T-helper 2 cell (primary cell): ENCODE results near the gene TAPT1.
"Not testable (repeated sequence)": the region's sequence is repeated elsewhere in the genome, so short reads cannot be mapped to it uniquely, and the experiment has no call there.

ENCODE experiments used
- DNase-seq, 5 experiments: peaks; one replicate each; pipeline versions ENCODE4 v3.0.0 to v3.0.0-alpha.2; 2012 to 2022

TAPT1 gene

DNA sequence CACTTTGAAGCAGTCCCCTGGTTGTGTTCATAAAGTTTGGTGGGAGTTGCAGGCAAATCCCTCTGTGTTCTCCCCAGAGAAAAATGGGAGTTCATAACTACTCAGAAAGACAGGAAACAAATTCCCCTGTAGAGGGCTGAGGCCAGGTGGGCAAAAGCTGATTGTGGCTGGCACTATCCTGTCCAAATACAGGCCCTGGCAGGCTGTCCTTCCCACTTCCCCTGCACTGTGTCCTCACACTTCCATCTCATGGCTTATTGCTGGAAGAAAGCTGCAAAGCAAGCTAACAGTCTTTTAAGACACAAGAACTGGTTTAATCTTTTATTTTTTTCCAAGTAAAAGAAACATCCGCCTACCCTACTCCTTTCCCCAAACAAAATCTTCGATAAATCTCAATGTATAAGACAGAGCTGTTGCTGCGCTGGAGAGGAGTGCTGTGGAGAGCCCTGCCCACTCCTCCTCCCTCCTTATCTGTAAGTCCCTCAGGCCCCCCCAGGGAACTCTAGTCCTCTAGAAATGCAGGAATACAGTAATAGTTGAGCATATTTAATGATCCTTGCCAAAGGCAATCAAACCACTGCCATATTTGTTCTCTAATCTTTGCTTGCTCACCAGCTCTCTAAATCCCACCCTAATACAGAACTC, 14.0 kb downstream of the TAPT1 start:
- DNase-seq, result no peak

- no peak for DNase-seq
Measured at GRCh38 chr4:16207409-16207808, 18.9 kb downstream of the TAPT1 start.

- peak in 1 of 5 experiments; percentile 23 for DNase-seq
Measured at GRCh38 chr4:16206848-16207247, 19.4 kb downstream of the TAPT1 start.

GRCh38 chr4:16206301-16206700, 20.0 kb downstream of the TAPT1 start:
- DNase-seq, result no peak

- peak in 1 of 5 experiments; percentile 52 for DNase-seq
Measured at GRCh38 chr4:16205298-16206164, 20.7 kb downstream of the TAPT1 start.

- DNase-seq, result no peak
Measured at GRCh38 chr4:16204505-16204904, 21.8 kb downstream of the TAPT1 start.

DNA sequence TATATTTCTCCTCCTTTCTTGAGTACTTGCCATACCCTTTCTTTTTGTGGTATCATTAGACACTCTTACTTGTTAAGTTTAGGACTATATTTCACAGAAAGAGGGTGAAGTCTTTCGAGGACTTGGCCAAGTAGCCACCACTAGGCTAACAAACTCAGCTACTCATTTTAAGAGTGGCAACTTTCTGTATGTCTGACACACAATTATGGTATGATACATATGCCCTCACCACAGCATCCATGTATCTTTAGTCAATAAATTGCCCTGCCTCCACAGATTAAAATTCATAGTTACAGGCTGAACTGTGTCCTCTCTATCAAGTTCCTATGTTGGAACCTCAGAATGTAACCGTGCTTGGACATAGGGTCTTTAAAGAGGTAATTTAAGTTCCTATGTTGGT, 23.2 kb downstream of the TAPT1 start:
- no peak for DNase-seq

- no peak for DNase-seq
Measured at GRCh38 chr4:16202598-16202997, 23.7 kb downstream of the TAPT1 start.

GRCh38 chr4:16199093-16199492, 27.2 kb downstream of the TAPT1 start:
- DNase-seq, result peak in 1 of 5 experiments; percentile 24

- no peak for DNase-seq
Measured at GRCh38 chr4:16197876-16198665, 28.2 kb downstream of the TAPT1 start.

DNA sequence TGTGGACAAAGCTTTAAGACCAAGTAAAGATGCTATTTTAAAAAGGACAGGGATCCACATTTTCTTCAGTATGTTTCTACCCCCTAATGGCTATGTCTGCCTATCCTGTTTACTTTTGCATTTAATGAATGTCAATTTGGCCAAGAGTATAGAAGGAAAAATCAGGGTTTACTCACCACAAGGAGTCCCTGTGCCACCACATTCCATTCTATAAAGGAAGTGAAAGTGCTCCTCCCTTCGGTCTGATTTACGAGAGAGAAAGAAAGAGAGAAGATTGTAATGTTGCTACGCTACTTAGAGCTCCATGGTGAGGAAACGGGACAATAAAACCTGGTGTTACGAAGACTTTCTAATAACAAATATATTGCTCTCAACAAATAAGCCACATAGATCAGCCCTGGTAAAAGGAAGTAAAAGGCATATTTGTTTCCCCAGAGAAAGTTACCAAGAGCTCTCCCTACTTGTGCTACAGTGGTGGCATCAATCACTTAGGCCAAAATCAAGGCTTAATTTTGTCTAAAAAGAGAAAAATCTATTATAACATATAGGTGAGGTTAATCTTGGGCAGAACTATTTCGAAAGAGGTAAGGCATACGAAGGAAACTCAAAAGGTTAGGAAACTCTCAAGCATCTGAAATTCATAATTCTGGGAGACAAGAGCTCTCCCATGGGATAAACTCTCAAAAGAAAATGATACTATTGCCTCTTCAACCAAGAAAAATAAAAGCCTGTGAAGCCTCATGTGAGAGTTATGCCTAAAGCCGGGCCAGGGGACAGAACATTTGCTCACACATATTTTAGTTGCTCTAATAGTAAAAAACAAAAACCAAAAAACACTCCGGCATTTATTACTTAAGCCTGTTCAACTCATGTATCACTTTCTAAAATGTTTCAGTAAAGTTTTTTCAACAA, 29.5 kb downstream of the TAPT1 start:
- DNase-seq, result no peak

GRCh38 chr4:16195209-16195608, 31.1 kb downstream of the TAPT1 start:
- DNase-seq, result no peak

DNA sequence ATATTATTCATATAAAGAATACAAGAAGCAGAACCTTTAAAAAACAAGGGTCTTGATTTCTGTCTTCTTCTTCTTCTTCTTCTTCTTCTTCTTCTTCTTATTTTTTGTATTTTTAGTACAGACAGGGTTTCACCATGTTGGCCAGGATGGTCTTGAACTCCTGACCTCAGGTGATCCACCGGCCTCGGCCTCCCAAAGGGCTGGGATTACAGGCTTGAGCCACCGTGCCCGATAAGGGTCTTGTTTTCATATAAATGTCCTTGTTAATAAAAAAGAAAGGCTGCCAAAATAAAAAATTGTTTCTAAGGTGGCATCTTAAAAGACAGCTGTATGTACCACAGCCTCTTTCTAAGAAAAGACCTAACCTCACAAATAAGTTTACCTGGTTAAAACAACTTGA, 31.5 kb downstream of the TAPT1 start:
- DNase-seq, result not testable (repeated sequence)

GRCh38 chr4:16194214-16194613, 32.1 kb downstream of the TAPT1 start:
- no peak for DNase-seq

GRCh38 chr4:16192631-16193518, 33.4 kb downstream of the TAPT1 start:
- DNase-seq, result no peak

DNA sequence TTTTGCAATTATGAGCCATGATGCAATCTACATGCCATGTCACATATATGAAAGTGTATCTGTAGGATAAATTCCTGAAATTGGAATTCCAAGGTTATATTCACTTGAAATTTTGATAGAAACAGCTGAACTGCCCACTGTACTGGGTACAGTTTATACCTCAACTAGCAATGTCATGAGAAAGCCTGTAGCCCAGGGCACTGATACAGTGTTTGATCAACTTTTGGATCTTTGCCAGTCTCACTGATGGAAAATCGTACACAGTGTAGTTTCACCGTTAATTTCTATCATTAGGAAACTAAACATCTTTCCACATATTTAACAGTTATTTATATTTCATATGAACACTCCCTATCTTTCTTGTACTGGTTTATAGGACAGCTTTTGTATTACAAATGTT, 34.2 kb downstream of the TAPT1 start:
- no peak for DNase-seq

DNA sequence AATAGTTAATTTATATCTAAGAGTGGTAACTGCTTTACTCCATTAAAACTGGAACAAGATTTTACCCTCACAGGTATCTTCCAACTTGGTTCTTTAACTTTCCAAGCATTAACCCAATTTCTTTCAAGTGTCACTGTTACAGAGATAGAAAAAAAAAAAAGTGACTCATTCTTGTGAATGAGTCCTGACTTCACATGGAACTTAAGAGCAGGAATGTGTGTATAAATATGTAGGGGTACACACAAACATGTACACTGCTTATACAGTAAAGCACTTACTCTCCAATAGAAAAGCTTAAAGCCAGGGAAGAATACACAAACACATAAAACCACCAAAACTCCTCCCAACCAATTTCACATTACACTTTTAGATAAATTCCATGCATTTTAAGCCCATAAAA, 38.8 kb downstream of the TAPT1 start:
- DNase-seq, result no peak

GRCh38 chr4:16186986-16187385, 39.3 kb downstream of the TAPT1 start:
- DNase-seq, result no peak

GRCh38 chr4:16183604-16184003, 42.7 kb downstream of the TAPT1 start:
- no peak for DNase-seq

- DNase-seq, result no peak
Measured at GRCh38 chr4:16176621-16177020, 49.6 kb downstream of the TAPT1 start.

- no peak for DNase-seq
Measured at GRCh38 chr4:16171831-16172230, 54.4 kb downstream of the TAPT1 start.
